KMS-11 (cell line): ENCODE results near the gene OR4C45.
"Not testable (repeated sequence)": the region's sequence is repeated elsewhere in the genome, so short reads cannot be mapped to it uniquely, and the experiment has no call there.

Experiments used
- H2AFZ ChIP-seq: fragments of 200-600 bp; sonication (generic); 2 replicates; pipeline ENCODE4 v1.6.1; 2016; ENCODE audit warnings: antibody characterized with exemption, mixed run types, low read depth
- H3K27ac ChIP-seq: fragments of 200-600 bp; sonication (generic); 2 replicates; pipeline ENCODE4 v1.6.1; 2016; ENCODE audit warnings: mild to moderate bottlenecking, mixed run types
- H3K27me3 ChIP-seq: fragments of 200-600 bp; sonication (generic); 2 replicates; pipeline ENCODE4 v1.6.1; 2017; ENCODE audit warnings: mild to moderate bottlenecking, low read depth, mixed run types, moderate library complexity; ENCODE audit not compliant: insufficient read depth
- H3K36me3 ChIP-seq: fragments of 200-600 bp; sonication (generic); 2 replicates; pipeline ENCODE4 v1.6.1; 2017; ENCODE audit warnings: mild to moderate bottlenecking, mixed run types; ENCODE audit not compliant: insufficient read depth
- H3K4me1 ChIP-seq: fragments of 200-600 bp; sonication (generic); 2 replicates; pipeline ENCODE4 v1.6.1; 2016; ENCODE audit warnings: mild to moderate bottlenecking, low read depth, mixed run types; ENCODE audit not compliant: poor library complexity, severe bottlenecking
- H3K4me2 ChIP-seq: fragments of 200-600 bp; sonication (generic); 2 replicates; pipeline ENCODE4 v1.7.0; 2016; ENCODE audit warnings: mild to moderate bottlenecking, mixed run types
- H3K4me3 ChIP-seq: fragments of 200-600 bp; sonication (generic); IDR thresholded peaks from 2 replicates; pipeline ENCODE4 v1.6.1; 2017; ENCODE audit warnings: low read depth, low read length, mixed read lengths; ENCODE audit not compliant: insufficient read depth
- H3K79me2 ChIP-seq: fragments of 200-600 bp; sonication (generic); 2 replicates; pipeline ENCODE4 v1.6.1; 2016; ENCODE audit warnings: low read depth, mixed run types; ENCODE audit not compliant: insufficient read depth
- H3K9ac ChIP-seq: fragments of 200-600 bp; sonication (generic); 2 replicates; pipeline ENCODE4 v1.6.1; 2016; ENCODE audit warnings: mild to moderate bottlenecking, mixed run types
- H4K20me1 ChIP-seq: fragments of 200-600 bp; sonication (generic); 2 replicates; pipeline ENCODE4 v1.6.1; 2016; ENCODE audit warnings: mild to moderate bottlenecking, mixed run types; ENCODE audit not compliant: insufficient read depth
- TF ChIP-seq, protein P1 (sequence below): fragments of 200-600 bp; sonication (generic); conservative IDR thresholded peaks from 2 replicates; pipeline ENCODE4 v1.6.1; 2017; ENCODE audit warnings: low read depth, mild to moderate bottlenecking, antibody characterized with exemption, low read length, moderate library complexity, mixed read lengths

Gene OR4C45

GRCh38 chr11:50044647-50045046 lies 12.0 kb downstream of the OR4C45 start:
- TF ChIP-seq, protein P1, sequence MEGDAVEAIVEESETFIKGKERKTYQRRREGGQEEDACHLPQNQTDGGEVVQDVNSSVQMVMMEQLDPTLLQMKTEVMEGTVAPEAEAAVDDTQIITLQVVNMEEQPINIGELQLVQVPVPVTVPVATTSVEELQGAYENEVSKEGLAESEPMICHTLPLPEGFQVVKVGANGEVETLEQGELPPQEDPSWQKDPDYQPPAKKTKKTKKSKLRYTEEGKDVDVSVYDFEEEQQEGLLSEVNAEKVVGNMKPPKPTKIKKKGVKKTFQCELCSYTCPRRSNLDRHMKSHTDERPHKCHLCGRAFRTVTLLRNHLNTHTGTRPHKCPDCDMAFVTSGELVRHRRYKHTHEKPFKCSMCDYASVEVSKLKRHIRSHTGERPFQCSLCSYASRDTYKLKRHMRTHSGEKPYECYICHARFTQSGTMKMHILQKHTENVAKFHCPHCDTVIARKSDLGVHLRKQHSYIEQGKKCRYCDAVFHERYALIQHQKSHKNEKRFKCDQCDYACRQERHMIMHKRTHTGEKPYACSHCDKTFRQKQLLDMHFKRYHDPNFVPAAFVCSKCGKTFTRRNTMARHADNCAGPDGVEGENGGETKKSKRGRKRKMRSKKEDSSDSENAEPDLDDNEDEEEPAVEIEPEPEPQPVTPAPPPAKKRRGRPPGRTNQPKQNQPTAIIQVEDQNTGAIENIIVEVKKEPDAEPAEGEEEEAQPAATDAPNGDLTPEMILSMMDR: no peak
- Histone ChIP-seq H3K79me2 (no peaks in the 10 kb centered on the region), H3K4me3 (no peak overlapping the region), H2AFZ (no peak overlapping the region), H3K9ac (no peak overlapping the region), H3K4me2 (no peak overlapping the region), H3K27me3 (no peaks in the 10 kb centered on the region), H4K20me1 (no peaks in the 10 kb centered on the region), H3K4me1 (no peaks in the 10 kb centered on the region), H3K36me3 (no peaks in the 10 kb centered on the region), H3K27ac (no peak overlapping the region)

GRCh38 chr11:50063056-50063455 lies 30.4 kb downstream of the OR4C45 start:
- H3K27me3 ChIP-seq, H3K4me2 ChIP-seq, H3K36me3 ChIP-seq, H4K20me1 ChIP-seq, H3K79me2 ChIP-seq, H2AFZ ChIP-seq, H3K9ac ChIP-seq, H3K4me3 ChIP-seq, H3K27ac ChIP-seq, H3K4me1 ChIP-seq: not testable (repeated sequence)

DNA sequence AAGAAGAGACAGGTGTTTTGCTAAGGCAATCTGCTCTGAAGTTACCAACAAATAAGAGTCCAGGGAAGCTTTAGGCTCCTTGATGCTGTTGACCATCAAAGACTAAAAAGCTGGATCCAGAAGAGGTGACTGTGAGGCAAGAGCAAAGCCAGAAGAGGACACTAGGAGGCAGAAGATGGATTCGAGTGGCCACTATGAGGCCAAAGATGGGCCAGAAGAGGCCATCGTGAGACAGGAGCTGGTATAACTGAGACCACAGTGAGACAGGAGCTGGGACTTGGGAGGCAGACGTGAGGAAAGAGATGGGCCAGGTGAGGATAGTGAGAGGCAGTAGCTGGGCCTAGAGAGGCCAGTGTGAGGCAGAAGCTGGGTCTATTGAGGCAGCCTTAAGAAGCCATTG lies 37.7 kb downstream of the OR4C45 start:
- Histone ChIP-seq H3K27me3 (no peaks in the 10 kb centered on the region), H3K36me3 (no peaks in the 10 kb centered on the region), H3K79me2 (no peaks in the 10 kb centered on the region), H4K20me1 (no peaks in the 10 kb centered on the region), H3K4me2 (no peak overlapping the region), H3K4me3 (no peak overlapping the region), H2AFZ (no peak overlapping the region), H3K27ac (no peak overlapping the region), H3K9ac (no peak overlapping the region), H3K4me1 (no peaks in the 10 kb centered on the region)
- TF ChIP-seq, protein P1: no peak

DNA sequence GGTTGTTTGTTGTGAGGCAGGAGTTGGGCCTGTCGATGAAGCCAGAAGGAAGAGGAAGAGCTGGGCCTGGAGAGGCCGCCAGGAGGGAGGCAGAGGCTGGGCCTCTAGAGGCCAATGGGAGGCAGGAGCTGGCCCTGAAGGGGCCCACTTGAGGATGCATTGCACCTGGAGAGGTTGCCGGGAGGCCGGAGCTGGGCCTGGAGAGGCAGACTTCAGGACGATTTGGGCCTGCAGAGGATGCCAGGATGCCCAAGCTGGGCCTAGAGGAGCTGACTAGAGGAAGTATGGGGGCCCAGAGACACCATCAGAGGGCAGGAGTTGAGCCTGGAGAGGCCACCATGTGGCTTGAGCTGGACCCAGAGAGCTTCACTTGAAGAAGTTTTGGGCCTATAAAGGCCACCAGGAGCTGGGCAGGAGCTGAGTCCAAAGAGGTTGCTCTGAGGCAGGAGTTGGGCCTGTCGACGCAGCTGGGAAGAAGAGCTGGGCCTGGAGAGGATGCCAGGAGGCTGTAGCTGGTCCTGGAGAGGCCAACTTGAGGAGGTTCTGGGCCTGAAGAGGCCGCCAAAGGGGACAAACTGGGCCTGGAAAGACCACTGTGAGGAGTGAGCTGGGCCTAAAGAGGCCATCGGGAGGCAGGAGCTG lies 39.0 kb downstream of the OR4C45 start:
- no peak overlapping the region for H2AFZ ChIP-seq
- H3K4me1 ChIP-seq: no peaks in the 10 kb centered on the region
- TF ChIP-seq, protein P1: no peak
- no peaks in the 10 kb centered on the region for H3K27me3 ChIP-seq
- H3K27ac ChIP-seq: no peak overlapping the region
- H4K20me1 ChIP-seq: no peaks in the 10 kb centered on the region
- no peak overlapping the region for H3K4me3 ChIP-seq
- no peak overlapping the region for H3K4me2 ChIP-seq
- no peak overlapping the region for H3K9ac ChIP-seq
- no peaks in the 10 kb centered on the region for H3K36me3 ChIP-seq
- no peaks in the 10 kb centered on the region for H3K79me2 ChIP-seq

- Histone ChIP-seq H3K79me2 (no peaks in the 10 kb centered on the region), H3K4me3 (no peak overlapping the region), H3K27ac (no peak overlapping the region), H3K36me3 (no peaks in the 10 kb centered on the region), H3K9ac (no peak overlapping the region), H3K4me1 (no peaks in the 10 kb centered on the region), H4K20me1 (no peaks in the 10 kb centered on the region), H3K4me2 (no peak overlapping the region), H3K27me3 (no peaks in the 10 kb centered on the region), H2AFZ (no peak overlapping the region)
- TF ChIP-seq, protein P1: no peak
Observed at GRCh38 chr11:50072226-50073112, 39.8 kb downstream of the OR4C45 start.
